Measurements from ENCODE around the gene TEPSIN. TPM values are rescaled to one million over a fixed set of nuclear protein-coding genes. Genes with fewer than 3 reads are reported as not detected.
A peak's percentile ranks its signal among the peaks of the same experiment; 100 is the strongest.

The TEPSIN gene
- total RNA-seq, 1 experiment from 2014 or later, result 18.1 TPM

- in situ Hi-C loops (cut with HindIII; ENCODE audit: low sequenced_read_pairs), result no loop called here
- DNase-seq (ENCODE audit: low spot score), result peak; percentile 64
Observed at GRCh38 chr17:81252326-81252986, 13.6 kb upstream of the TEPSIN start.

GRCh38 chr17:81251709-81252301 is 12.9 kb upstream of the TEPSIN start:
- in situ Hi-C loops (cut with HindIII; ENCODE audit: low sequenced_read_pairs), result no loop called here
- peak; percentile 36 for DNase-seq (ENCODE audit: low spot score)

- in situ Hi-C loops (cut with HindIII; ENCODE audit: low sequenced_read_pairs), result no loop called here
Observed at GRCh38 chr17:81251094-81251708, 12.3 kb upstream of the TEPSIN start.

GRCh38 chr17:81250286-81251093 is 11.6 kb upstream of the TEPSIN start:
- DNase-seq (ENCODE audit: low spot score), result no peak
- in situ Hi-C loops (cut with HindIII; ENCODE audit: low sequenced_read_pairs), result no loop called here

More at GRCh38 chr17:81251094-81251708, 12.3 kb upstream of the TEPSIN start:
- peak; percentile 48 for DNase-seq (ENCODE audit: low spot score)

- in situ Hi-C loops (cut with HindIII; ENCODE audit: low sequenced_read_pairs), result no loop called here
- DNase-seq (ENCODE audit: low spot score), result no peak
Observed at GRCh38 chr17:81249223-81250040, 10.6 kb upstream of the TEPSIN start.

- no peak for DNase-seq (ENCODE audit: low spot score)
- in situ Hi-C loops (cut with HindIII; ENCODE audit: low sequenced_read_pairs), result no loop called here
Observed at GRCh38 chr17:81248649-81249048, 9.8 kb upstream of the TEPSIN start.

- in situ Hi-C loops (cut with HindIII; ENCODE audit: low sequenced_read_pairs), result no loop called here
- no peak for DNase-seq (ENCODE audit: low spot score)
Observed at GRCh38 chr17:81247339-81247990, 8.6 kb upstream of the TEPSIN start.

GRCh38 chr17:81246679-81247338 is 8.0 kb upstream of the TEPSIN start:
- in situ Hi-C loops (cut with HindIII; ENCODE audit: low sequenced_read_pairs), result no loop called here
- DNase-seq (ENCODE audit: low spot score), result no peak

GRCh38 chr17:81246343-81246670 is 7.5 kb upstream of the TEPSIN start:
- in situ Hi-C loops (cut with HindIII; ENCODE audit: low sequenced_read_pairs), result no loop called here
- no peak for DNase-seq (ENCODE audit: low spot score)

- in situ Hi-C loops (cut with HindIII; ENCODE audit: low sequenced_read_pairs), result no loop called here
- DNase-seq (ENCODE audit: low spot score), result no peak
Observed at GRCh38 chr17:81245665-81246342, 6.9 kb upstream of the TEPSIN start.

GRCh38 chr17:81245024-81245664 is 6.3 kb upstream of the TEPSIN start:
- in situ Hi-C loops (cut with HindIII; ENCODE audit: low sequenced_read_pairs), result no loop called here
- DNase-seq (ENCODE audit: low spot score), result peak; percentile 15

GRCh38 chr17:81244358-81245023 is 5.6 kb upstream of the TEPSIN start:
- in situ Hi-C loops (cut with HindIII; ENCODE audit: low sequenced_read_pairs), result no loop called here
- DNase-seq (ENCODE audit: low spot score), result no peak

- in situ Hi-C loops (cut with HindIII; ENCODE audit: low sequenced_read_pairs), result no loop called here
- no peak for DNase-seq (ENCODE audit: low spot score)
Observed at GRCh38 chr17:81243333-81243664, 4.4 kb upstream of the TEPSIN start.

- DNase-seq (ENCODE audit: low spot score), result no peak
- in situ Hi-C loops (cut with HindIII; ENCODE audit: low sequenced_read_pairs), result no loop called here
Observed at GRCh38 chr17:81242421-81243332, 3.8 kb upstream of the TEPSIN start.

- peak; percentile 40 for DNase-seq (ENCODE audit: low spot score)
- in situ Hi-C loops (cut with HindIII; ENCODE audit: low sequenced_read_pairs), result no loop called here
Observed at GRCh38 chr17:81241648-81242420, 3.0 kb upstream of the TEPSIN start.
